ENCODE data around the gene CACHD1. TPM values are rescaled to one million over a fixed set of nuclear protein-coding genes. Genes with fewer than 3 reads are reported as not detected.

Gene CACHD1
- total and polyA plus RNA-seq, 9 of the 15 experiments (the other 6 are each of a cell fraction or from before 2014, with no cell fraction given) = 0.07 TPM; not detected in 8

GRCh38 chr1:64555947-64556346 lies 86.0 kb downstream of the CACHD1 start:
- CTCF ChIA-PET (ENCODE audit: low intra/inter-chr PET ratio) = no interaction called here
- no TSS peak for BruUV-seq (replicated peaks)
- no peak for TF ChIP-seq COPS2 (conservative IDR thresholded peaks at IDR 0.05)
- TF ChIP-seq ZNF263 (CRISPR knock-in tag; IDR thresholded peaks at IDR 0.05; ENCODE audit: borderline replicate concordance) = no peak
- TF ChIP-seq XRCC5 (IDR thresholded peaks at IDR 0.05; ENCODE audit: low read depth, low read length) = no peak
- no peak for TF ChIP-seq HBP1 (CRISPR knock-in tag; IDR thresholded peaks at IDR 0.05)
- no peak for TF ChIP-seq ZNF133 (CRISPR knock-in tag; IDR thresholded peaks at IDR 0.05)
- TF ChIP-seq ZNF140 (CRISPR knock-in tag; IDR thresholded peaks at IDR 0.05) = no peak
- TF ChIP-seq BRF2 (IDR thresholded peaks at IDR 0.05; ENCODE audit: borderline replicate concordance, insufficient read depth, insufficient read length) = no peak
- no peak for TF ChIP-seq ZNF79 (CRISPR knock-in tag; IDR thresholded peaks at IDR 0.05; ENCODE audit: low read depth)
- Histone ChIP-seq H3K9ac (ENCODE audit: insufficient read depth in 1 of 2, low read depth in 2 of 2, low read length in 2 of 2) (no peak overlapping the region), H3K4me1 (replicated peaks in 1 of 2; ENCODE audit: control insufficient read depth in 2 of 2, insufficient read depth in 2 of 2, low read length in 2 of 2) (no peaks in the 10 kb centered on the region), H3K79me2 (ENCODE audit: control insufficient read depth, insufficient read depth, low read length) (no peaks in the 10 kb centered on the region), H3K36me3 (ENCODE audit: control insufficient read depth, insufficient read depth, low read length) (no peaks in the 10 kb centered on the region), H3K9me3 (replicated peaks; ENCODE audit: control insufficient read depth, insufficient read depth, low read depth, low read length) (no peaks in the 10 kb centered on the region), H3K4me3 (no peak overlapping the region), H4K20me1 (replicated peaks; ENCODE audit: control insufficient read depth, insufficient read depth, low read length) (no peaks in the 10 kb centered on the region), H3K27ac (ENCODE audit: extremely low read depth, low read depth, low read length) (no peak overlapping the region), H3K27me3 (ENCODE audit: control insufficient read depth in 2 of 2, insufficient read depth in 2 of 2, low read length in 2 of 2) (no peaks in the 10 kb centered on the region), H2AFZ (ENCODE audit: low read depth, low read length) (no peak overlapping the region), H3K4me2 (ENCODE audit: insufficient read depth, low read length) (no peak overlapping the region), H3K9me1 (ENCODE audit: control insufficient read depth, insufficient read depth, low read length) (no peaks in the 10 kb centered on the region)
- DNase-seq (ENCODE audit: extremely low read depth in 1 of 4, low spot score in 3 of 4) = no peak
- ATAC-seq = no peak
- intact Hi-C loops (cut with micrococcal nuclease) = no loop called here
- POLR2A ChIA-PET = no interaction called here
- WGBS (ENCODE audit: insufficient coverage, low coverage, missing lambda C conversion rate) = 0% methylated on average over 1 of the region's 1 CpG
- in situ Hi-C loops (cut with MboI) = no loop called here
- no peak for FAIRE-seq

Measured in K562 (cell line).